Neural progenitor cell (in vitro differentiated cells): ENCODE measurements around the gene SLC46A1. TPM values are rescaled to one million over a fixed set of nuclear protein-coding genes. Genes with fewer than 3 reads are reported as not detected.

Experiments
- DNase-seq: peaks from one replicate; pipeline ENCODE4 v3.0.0-alpha.2; 2016; ENCODE audit warnings: low spot score
- H2AFZ ChIP-seq: fragments of 200-600 bp; sonication (generic); replicated peaks from 2 replicates; pipeline ENCODE4 v1.6.1; 2016; ENCODE audit warnings: antibody characterized with exemption
- H3F3A ChIP-seq: fragments of 200-600 bp; sonication (generic); 2 replicates; pipeline ENCODE4 v1.6.1; 2016; ENCODE audit warnings: antibody characterized with exemption, low read depth
- H3K27ac ChIP-seq: fragments of 200-600 bp; sonication (generic); 2 replicates; pipeline ENCODE4 v1.5.1; 2016; ENCODE audit warnings: mild to moderate bottlenecking
- H3K27me3 ChIP-seq: fragments of 200-600 bp; sonication (generic); 2 replicates; pipeline ENCODE4 v1.6.1; 2016; ENCODE audit warnings: mild to moderate bottlenecking, moderate library complexity
- H3K36me3 ChIP-seq: fragments of 200-600 bp; sonication (generic); 2 replicates; pipeline ENCODE4 v1.5.1; 2016
- H3K4me1 ChIP-seq: fragments of 200-600 bp; sonication (generic); 2 replicates; pipeline ENCODE4 v1.6.1; 2016; ENCODE audit warnings: mixed run types
- H3K4me2 ChIP-seq: fragments of 200-600 bp; sonication (generic); 2 replicates; pipeline ENCODE4 v1.6.1; 2016
- H3K4me3 ChIP-seq: fragments of 200-600 bp; sonication (generic); 2 replicates; pipeline ENCODE4 v1.5.1; 2016
- H3K79me2 ChIP-seq: fragments of 200-600 bp; sonication (generic); 2 replicates; pipeline ENCODE4 v1.6.1; 2016; ENCODE audit warnings: low read depth
- H3K9ac ChIP-seq: fragments of 200-600 bp; sonication (generic); 2 replicates; pipeline ENCODE4 v1.6.1; 2016
- H3K9me3 ChIP-seq: fragments of 200-600 bp; sonication (generic); 2 replicates; pipeline ENCODE4 v1.5.1; 2016; ENCODE audit warnings: low read depth
- H4K20me1 ChIP-seq: fragments of 200-600 bp; sonication (generic); 2 replicates; pipeline ENCODE4 v1.6.1; 2016; ENCODE audit warnings: low read depth
- H3K27ac Mint-ChIP-seq: 3 replicates; pipeline ENCODE4 v1.8.0; 2021; ENCODE audit warnings: mixed read lengths
- H3K27me3 Mint-ChIP-seq: 2 replicates; pipeline ENCODE4 v1.8.0; 2022; ENCODE audit warnings: low read depth, mild to moderate bottlenecking, inconsistent platforms, moderate library complexity, mixed read lengths; ENCODE audit not compliant: insufficient read depth
- H3K36me3 Mint-ChIP-seq: 3 replicates; pipeline ENCODE4 v1.8.0; 2021; ENCODE audit warnings: mixed read lengths
- H3K4me1 Mint-ChIP-seq: 3 replicates; pipeline ENCODE4 v1.8.0; 2021; ENCODE audit warnings: mixed read lengths
- H3K4me3 Mint-ChIP-seq: 3 replicates; pipeline ENCODE4 v1.8.0; 2021; ENCODE audit warnings: mild to moderate bottlenecking, moderate library complexity, mixed read lengths
- H3K9me3 Mint-ChIP-seq: 3 replicates; pipeline ENCODE4 v1.8.0; 2020; ENCODE audit warnings: mixed read lengths
- EZH2 ChIP-seq: fragments of 200-600 bp; sonication (generic); IDR thresholded peaks from 2 replicates; pipeline ENCODE4 v1.6.1; 2017; ENCODE audit warnings: antibody characterized with exemption, mild to moderate bottlenecking, moderate library complexity
- EZH2phosphoT487 ChIP-seq: fragments of 200-600 bp; sonication (generic); IDR thresholded peaks from 2 replicates; pipeline ENCODE4 v1.6.1; 2017; ENCODE audit warnings: antibody characterized with exemption
- total RNA-seq: library from RNA; depleted of rRNA; stranded (reverse); fragments of >200 nt; gene quantifications from 2 replicates; pipeline ENCODE4 v1.2.3, GENCODE V29; 2015; ENCODE audit warnings: low replicate concordance
- TF ChIP-seq, protein P1 (sequence below): fragments of 200-600 bp; sonication (generic); IDR thresholded peaks from 2 replicates; pipeline ENCODE4 v1.5.1; 2017; ENCODE audit warnings: antibody characterized with exemption, mild to moderate bottlenecking

The SLC46A1 gene
- total RNA-seq, 1 donor from 2014 or later: 2.4 TPM

DNA sequence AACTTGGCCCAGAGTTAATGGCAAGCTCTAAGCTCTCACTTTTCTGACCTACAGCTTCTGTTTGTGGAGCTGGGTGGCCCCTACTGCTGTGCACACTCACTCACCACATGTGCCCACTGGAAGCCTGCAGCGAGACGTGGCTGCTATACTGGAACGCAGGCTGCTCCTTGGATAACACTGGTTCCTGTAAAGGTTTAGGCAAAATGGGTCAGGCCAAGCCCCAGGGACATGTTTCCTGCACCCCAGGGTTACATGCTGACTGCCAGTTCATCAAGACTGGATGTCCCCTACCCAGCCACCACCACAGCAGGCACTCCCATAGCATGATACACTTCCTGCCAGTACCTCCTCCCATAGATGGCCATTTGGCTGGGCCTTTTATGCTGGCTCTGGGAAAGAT lies 57.0 kb downstream of the SLC46A1 start:
- peaks cover 6% of the 10 kb centered on the region for H3K36me3 ChIP-seq
- DNase-seq: no peak
- Mint-ChIP-seq H3K36me3 (peaks cover 18% of the 10 kb centered on the region), H3K9me3 (no peaks in the 10 kb centered on the region), H3K4me3 (no peak overlapping the region), H3K27ac (no peak overlapping the region), H3K27me3 (no peaks in the 10 kb centered on the region), H3K4me1 (peaks cover 10% of the 10 kb centered on the region)
- H3K27me3 ChIP-seq: no peaks in the 10 kb centered on the region
- H4K20me1 ChIP-seq: peaks cover 19% of the 10 kb centered on the region
- H3K9ac ChIP-seq: no peak overlapping the region
- TF ChIP-seq EZH2phosphoT487: no peak
- no peak for TF ChIP-seq EZH2
- TF ChIP-seq, protein P1, sequence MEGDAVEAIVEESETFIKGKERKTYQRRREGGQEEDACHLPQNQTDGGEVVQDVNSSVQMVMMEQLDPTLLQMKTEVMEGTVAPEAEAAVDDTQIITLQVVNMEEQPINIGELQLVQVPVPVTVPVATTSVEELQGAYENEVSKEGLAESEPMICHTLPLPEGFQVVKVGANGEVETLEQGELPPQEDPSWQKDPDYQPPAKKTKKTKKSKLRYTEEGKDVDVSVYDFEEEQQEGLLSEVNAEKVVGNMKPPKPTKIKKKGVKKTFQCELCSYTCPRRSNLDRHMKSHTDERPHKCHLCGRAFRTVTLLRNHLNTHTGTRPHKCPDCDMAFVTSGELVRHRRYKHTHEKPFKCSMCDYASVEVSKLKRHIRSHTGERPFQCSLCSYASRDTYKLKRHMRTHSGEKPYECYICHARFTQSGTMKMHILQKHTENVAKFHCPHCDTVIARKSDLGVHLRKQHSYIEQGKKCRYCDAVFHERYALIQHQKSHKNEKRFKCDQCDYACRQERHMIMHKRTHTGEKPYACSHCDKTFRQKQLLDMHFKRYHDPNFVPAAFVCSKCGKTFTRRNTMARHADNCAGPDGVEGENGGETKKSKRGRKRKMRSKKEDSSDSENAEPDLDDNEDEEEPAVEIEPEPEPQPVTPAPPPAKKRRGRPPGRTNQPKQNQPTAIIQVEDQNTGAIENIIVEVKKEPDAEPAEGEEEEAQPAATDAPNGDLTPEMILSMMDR: no peak
- H3K4me2 ChIP-seq: no peak overlapping the region
- no peaks in the 10 kb centered on the region for H3K79me2 ChIP-seq
- H2AFZ ChIP-seq: no peak overlapping the region
- H3K4me1 ChIP-seq: peaks cover 4% of the 10 kb centered on the region
- H3K27ac ChIP-seq: no peak overlapping the region
- H3F3A ChIP-seq: peaks cover 17% of the 10 kb centered on the region
- H3K9me3 ChIP-seq: no peaks in the 10 kb centered on the region
- no peak overlapping the region for H3K4me3 ChIP-seq

DNA sequence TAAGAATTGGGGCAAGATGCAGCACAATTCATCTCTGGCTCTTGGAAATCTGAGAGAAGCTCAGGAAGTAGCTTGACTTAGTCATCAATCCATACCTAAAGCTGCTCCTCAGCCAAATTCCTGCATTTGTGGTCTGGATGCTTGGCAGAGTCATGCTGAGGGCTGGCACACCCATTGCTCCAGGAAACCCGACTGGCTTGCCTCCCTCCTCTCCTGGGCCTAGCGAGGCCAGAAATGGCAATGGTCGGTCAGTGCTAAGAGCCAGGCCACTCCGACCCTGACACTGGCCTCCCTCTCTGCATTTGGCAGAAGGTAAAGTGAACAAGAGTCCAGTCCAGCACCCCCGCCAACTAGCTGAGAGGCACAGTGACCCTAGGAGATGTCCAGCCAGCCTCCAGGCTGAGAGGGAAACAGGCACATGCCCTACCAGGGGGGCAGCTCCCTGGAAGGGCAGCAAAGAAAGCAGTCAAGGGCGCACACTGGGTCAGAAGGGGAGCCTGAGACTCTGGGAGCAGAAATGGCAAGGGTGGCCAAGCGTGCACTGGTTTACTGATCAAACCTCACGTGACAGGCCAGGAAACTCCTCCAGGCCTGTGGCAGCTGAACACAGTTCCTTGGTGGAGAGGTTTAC lies 58.6 kb downstream of the SLC46A1 start:
- H3K9ac ChIP-seq: no peak overlapping the region
- no peaks in the 10 kb centered on the region for H3K9me3 Mint-ChIP-seq
- no peak overlapping the region for H3K27ac ChIP-seq
- no peak overlapping the region for H3K4me2 ChIP-seq
- peaks cover 17% of the 10 kb centered on the region for H3F3A ChIP-seq
- no peaks in the 10 kb centered on the region for H3K79me2 ChIP-seq
- H3K9me3 ChIP-seq: no peaks in the 10 kb centered on the region
- no peaks in the 10 kb centered on the region for H3K27me3 ChIP-seq
- H4K20me1 ChIP-seq: peaks cover 19% of the 10 kb centered on the region
- peaks cover 10% of the 10 kb centered on the region for H3K4me1 Mint-ChIP-seq
- no peak for DNase-seq
- H3K36me3 Mint-ChIP-seq: peaks cover 20% of the 10 kb centered on the region
- no peak overlapping the region for H3K4me3 Mint-ChIP-seq
- no peak overlapping the region for H3K4me3 ChIP-seq
- H3K4me1 ChIP-seq: peaks cover 4% of the 10 kb centered on the region
- TF ChIP-seq EZH2phosphoT487: no peak
- no peak for TF ChIP-seq EZH2
- no peak overlapping the region for H2AFZ ChIP-seq
- H3K27ac Mint-ChIP-seq: no peak overlapping the region
- H3K36me3 ChIP-seq: no peaks in the 10 kb centered on the region
- H3K27me3 Mint-ChIP-seq: no peaks in the 10 kb centered on the region

DNA sequence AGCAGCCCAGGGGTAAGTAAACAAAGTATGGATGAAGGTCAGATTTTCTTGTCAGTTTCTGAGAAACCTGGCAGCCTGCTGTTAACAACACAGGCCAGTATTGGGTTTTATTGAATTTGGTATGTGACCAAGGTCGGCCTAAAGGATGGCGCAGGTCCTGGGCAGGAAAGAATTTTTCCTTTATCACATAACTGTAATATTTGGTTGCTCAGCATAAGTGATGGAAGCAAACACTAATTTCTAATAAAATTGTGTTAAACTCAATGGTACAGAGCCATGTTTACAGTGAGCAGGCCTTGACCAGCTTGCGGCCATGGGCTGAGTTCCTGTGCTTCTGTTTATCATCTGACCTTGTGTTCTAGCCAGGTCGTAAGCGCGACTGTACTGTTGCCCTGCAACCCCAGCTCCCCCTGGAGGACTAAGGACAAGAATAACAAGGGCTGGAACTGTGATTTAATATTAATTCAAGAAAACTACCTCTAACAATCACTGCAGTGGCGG lies 59.2 kb downstream of the SLC46A1 start:
- no peak overlapping the region for H3K4me3 Mint-ChIP-seq

More for the DNA sequence above, 59.2 kb downstream of the SLC46A1 start:
- H3F3A ChIP-seq: peaks cover 17% of the 10 kb centered on the region
- H3K4me2 ChIP-seq: no peak overlapping the region
- Mint-ChIP-seq H3K9me3 (no peaks in the 10 kb centered on the region), H3K36me3 (peaks cover 18% of the 10 kb centered on the region), H3K27me3 (no peaks in the 10 kb centered on the region), H3K27ac (no peak overlapping the region), H3K4me1 (peaks cover 10% of the 10 kb centered on the region)
- no peaks in the 10 kb centered on the region for H3K27me3 ChIP-seq
- peaks cover 19% of the 10 kb centered on the region for H4K20me1 ChIP-seq
- DNase-seq: peak; percentile 21
- H3K4me1 ChIP-seq: peaks cover 4% of the 10 kb centered on the region
- no peak overlapping the region for H3K4me3 ChIP-seq
- H2AFZ ChIP-seq: no peak overlapping the region
- no peak for TF ChIP-seq EZH2phosphoT487
- no peak for TF ChIP-seq EZH2
- TF ChIP-seq, protein P1: peak; percentile 23
- no peak overlapping the region for H3K9ac ChIP-seq
- no peaks in the 10 kb centered on the region for H3K36me3 ChIP-seq
- H3K27ac ChIP-seq: no peak overlapping the region
- H3K9me3 ChIP-seq: no peaks in the 10 kb centered on the region
- no peaks in the 10 kb centered on the region for H3K79me2 ChIP-seq
